ENCODE measurements around the gene IKBIP.
A peak's percentile ranks its signal among the peaks of the same experiment; 100 is the strongest.
"Not testable (repeated sequence)": the region's sequence is repeated elsewhere in the genome, so short reads cannot be mapped to it uniquely, and the experiment has no call there.

Gene IKBIP, protein sequence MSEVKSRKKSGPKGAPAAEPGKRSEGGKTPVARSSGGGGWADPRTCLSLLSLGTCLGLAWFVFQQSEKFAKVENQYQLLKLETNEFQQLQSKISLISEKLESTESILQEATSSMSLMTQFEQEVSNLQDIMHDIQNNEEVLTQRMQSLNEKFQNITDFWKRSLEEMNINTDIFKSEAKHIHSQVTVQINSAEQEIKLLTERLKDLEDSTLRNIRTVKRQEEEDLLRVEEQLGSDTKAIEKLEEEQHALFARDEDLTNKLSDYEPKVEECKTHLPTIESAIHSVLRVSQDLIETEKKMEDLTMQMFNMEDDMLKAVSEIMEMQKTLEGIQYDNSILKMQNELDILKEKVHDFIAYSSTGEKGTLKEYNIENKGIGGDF

GRCh38 chr12:98644712-98645571 lies at the start of gene IKBIP, which contains the start of gene APAF1:
Gene IKBIP, minus strand, starts transcription at chr12:98644788. Its CDS starts 87 bp downstream, at chr12:98644701.
Gene APAF1, plus strand, starts transcription at chr12:98645290. Its CDS starts 3,070 bp downstream, at chr12:98648360.
- FAIRE-seq: no peak

DNA sequence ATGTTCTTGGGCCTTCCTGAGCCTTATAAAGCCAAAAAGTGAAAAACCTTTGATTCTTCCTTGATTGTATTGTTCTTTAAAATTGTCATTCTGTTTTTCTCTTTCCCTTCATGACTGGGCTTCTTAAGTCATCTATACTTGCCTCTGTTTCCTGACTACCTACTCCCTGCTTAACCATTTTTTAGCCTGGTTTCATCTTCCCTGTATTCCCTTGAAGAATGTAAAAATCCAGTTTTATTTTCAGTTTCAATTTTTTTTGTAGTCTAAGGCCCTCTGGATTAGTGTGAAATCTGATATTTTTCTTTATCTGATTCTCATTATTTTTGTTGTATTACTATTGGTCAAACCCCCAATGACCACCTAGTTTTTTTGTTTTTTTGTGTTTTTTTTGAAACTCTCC lies 46.8 kb upstream of the IKBIP start:
- FAIRE-seq: no peak

- no peak for FAIRE-seq
Observed at GRCh38 chr12:98686603-98687002, 42.0 kb upstream of the IKBIP start.

DNA sequence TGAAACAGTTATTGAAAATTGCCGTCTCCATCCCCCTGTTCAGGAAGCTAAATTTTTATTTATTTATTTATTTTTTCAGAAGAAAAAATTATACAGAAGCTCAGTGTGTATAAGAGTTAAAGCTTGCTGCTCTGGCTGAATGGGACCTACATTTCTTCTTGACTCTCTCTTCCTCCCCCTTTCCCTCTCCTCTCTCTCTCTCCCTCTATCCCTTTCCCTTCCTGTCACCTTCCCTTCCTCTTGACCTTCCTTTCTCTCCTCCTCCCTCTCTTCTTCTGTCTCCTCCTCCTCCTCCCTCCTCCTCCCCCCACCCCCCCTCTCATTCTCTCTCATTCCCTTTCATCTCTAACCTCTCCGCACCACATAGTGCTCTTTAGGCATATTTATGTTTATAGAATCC lies 39.6 kb upstream of the IKBIP start:
- FAIRE-seq: no peak

GRCh38 chr12:98679611-98680005 lies 35.0 kb upstream of the IKBIP start:
- no peak for FAIRE-seq

GRCh38 chr12:98678946-98679610 lies 34.5 kb upstream of the IKBIP start:
- FAIRE-seq: no peak

- FAIRE-seq: no peak
Observed at GRCh38 chr12:98678236-98678945, 33.8 kb upstream of the IKBIP start.

GRCh38 chr12:98674841-98675240 lies 30.3 kb upstream of the IKBIP start:
- FAIRE-seq: no peak

GRCh38 chr12:98671459-98671858 lies 26.9 kb upstream of the IKBIP start:
- no peak for FAIRE-seq

DNA sequence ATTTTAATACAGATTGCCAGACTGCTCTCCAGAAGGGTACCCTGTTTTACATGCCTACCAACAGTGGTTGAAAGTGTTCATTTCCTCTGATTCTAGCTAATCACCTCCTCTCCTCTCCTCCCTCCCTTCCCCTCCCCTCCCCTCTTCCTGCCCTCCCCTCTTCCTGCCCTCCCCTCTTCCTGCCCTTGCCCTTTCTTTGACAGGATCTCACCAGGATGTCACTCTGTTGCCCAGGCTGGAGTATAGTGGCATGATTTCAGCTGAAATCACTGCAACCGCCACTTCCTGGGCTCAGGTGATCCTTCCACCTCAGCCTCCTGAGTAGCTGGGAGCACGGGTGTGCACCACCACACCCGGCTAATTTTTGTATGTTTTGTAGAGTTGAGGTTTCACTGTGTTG lies 25.2 kb upstream of the IKBIP start:
- no peak for FAIRE-seq

DNA sequence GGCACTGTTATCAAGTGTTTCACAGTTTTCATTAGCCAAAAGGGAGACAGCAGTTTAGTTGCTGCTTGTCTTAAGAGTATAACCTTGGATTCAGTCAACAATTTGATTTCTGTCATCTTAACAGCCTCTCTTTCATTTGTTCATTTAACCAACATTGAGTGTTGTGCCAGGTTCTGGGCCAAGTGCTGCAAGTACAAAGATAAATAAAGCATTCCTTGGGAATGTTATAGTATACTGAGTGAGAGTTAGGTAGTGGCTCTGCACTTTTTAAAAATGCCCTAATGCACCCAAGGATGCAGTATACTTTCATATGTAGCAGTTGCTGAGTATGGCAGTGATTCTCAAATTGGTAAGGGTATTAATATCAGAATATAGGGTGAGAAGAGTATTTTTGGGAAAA lies 15.9 kb upstream of the IKBIP start:
- FAIRE-seq: no peak

DNA sequence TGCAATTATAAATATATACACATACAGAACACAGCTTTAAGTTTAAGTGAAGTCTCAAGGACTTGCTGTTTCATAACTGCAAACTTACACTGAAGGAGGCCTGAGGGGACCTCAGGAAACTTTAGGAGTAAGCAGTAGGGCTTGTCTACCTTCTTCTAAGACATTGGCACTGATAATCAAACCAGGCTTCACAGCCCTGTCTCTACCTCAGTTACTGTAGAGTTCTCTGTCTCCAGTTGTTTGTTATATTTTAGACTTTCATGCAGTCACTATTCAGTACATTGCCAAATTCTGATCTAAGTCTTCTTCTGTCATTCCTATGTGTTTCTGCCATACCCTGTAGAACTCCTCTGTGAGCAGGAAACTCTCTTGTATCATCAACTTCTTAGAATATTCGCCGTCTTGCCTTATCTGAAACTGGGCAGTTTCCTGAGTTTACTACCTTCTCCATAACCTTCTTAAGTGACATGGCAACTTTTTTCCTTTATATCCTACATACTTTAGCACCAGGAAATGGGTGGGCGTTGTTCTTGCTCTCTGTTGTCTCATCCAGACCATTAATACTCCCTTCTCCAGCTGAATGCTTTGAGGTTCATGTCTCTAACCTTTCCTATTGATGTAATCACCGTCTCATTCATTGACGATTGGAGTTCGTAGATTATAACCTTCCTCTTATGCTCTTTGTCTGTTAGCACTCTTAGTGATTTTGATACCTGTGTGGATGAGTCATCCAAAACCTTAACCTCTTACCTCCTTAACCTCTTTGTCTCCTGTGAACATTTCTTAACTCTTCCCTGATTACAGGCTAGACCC lies 11.9 kb upstream of the IKBIP start:
- no peak for FAIRE-seq

DNA sequence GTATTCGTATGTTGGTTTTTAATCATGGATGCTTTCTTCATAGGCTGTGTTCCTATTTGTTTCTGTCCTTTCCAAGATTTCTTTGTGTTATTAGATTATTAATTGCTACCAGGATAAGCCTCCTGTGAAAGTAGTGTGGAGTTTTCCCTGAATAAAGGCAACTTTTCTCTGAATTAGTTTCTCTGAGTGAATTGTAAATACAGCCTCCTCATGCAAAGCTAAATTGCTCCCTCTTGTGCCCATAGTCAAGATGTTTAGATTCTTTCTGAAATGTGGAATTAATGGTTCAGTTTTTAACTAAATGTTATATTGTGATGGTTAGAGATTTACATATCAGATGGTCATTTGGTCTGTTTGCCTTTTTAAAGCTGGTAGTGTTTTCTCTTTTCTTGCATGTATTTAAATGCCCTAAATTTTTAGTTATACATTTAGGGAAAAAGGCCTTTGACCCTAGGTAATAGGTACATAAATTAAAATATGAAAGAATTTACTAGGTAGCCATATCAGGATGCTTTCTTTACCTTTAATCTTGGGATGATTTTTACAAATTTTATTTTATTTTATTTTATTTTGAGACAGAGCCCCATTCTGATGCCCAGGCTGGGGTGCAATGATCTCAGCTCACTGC lies 9.4 kb upstream of the IKBIP start:
- peak; percentile 85 for FAIRE-seq

GRCh38 chr12:98651328-98651727 lies 6.7 kb upstream of the IKBIP start:
- FAIRE-seq: no peak

DNA sequence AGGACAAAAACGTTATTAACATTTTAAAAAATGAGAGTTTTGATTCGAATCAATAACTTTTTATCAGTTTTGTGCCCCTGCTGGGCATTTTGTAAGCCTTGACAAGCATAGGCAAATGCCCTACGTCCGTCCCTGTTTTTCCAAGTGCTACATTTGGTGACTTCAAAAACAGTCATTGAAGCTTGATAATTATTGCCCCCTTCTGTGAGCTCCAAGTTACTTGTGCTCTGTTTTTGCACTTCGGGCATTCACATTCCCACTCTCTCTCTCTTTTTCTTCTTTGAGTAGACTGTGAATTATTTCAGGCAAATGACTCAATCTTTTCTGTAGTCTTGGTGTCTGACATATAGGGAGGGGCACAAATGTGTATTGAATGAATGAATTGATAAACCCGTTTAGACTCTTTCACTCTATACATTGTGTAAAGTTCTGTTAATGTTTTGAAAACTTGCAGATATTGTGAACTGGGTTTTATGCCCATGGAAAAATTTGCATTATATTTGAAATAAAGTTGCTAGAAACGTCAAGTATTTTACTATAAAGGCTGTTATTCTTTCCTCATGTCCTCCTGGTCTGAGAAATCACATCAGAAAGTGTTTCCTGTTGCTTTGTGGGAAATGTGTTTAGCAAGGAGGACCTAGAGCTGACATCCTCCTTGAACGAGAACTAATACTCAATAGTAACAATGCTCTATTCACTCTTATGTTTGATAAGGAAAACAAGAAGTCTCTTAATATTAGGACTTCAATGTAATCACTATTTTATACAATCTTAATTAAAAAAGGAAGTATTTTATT lies 1.9 kb upstream of the IKBIP start:
- FAIRE-seq: no peak

DNA sequence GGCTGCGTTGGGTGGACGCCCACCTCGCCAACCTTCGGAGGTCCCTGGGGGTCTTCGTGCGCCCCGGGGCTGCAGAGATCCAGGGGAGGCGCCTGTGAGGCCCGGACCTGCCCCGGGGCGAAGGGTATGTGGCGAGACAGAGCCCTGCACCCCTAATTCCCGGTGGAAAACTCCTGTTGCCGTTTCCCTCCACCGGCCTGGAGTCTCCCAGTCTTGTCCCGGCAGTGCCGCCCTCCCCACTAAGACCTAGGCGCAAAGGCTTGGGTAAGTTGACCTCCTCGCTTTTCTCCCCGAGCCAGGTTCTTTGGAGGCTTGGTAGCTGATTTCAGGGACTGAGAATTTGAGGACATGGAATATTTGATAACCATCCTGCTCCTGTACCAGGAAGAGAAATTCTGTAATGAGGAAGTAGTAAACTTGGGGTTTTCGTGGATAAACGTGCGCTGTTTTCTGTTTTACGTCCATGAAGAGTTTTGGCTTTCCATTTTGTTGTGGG lies 1.0 kb upstream of the IKBIP start:
- no peak for FAIRE-seq

DNA sequence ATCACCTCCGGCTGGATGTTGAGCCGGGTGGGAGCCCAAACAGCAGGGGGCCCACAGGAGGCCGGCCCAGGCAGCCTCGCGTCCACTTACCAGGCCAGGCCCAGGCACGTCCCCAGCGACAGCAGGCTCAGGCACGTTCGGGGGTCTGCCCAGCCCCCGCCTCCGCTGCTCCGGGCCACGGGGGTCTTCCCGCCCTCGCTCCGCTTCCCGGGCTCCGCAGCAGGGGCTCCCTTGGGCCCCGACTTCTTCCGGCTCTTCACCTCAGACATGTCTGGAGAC lies 216 bp downstream of the IKBIP start:
- FAIRE-seq: no peak

DNA sequence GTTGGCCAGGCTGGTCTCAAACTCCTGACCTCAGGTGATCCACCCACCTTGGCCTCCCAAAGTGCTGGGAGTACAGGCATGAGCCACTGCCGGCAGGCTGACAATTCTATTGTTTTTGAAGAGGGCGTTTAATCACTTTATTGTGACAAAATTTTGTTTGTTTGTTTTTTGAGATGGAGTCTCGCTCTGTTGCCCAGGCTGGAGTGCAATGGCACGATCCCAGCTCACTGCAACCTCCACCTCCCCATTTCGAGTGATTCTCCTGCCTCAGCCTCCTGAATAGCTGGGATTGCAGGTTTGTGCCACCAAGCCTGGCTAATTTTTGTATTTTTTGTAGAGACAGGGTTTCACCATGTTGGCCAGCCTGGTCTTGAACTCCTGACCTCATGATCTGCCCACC lies 1.8 kb downstream of the IKBIP start:
- not testable (repeated sequence) for FAIRE-seq

DNA sequence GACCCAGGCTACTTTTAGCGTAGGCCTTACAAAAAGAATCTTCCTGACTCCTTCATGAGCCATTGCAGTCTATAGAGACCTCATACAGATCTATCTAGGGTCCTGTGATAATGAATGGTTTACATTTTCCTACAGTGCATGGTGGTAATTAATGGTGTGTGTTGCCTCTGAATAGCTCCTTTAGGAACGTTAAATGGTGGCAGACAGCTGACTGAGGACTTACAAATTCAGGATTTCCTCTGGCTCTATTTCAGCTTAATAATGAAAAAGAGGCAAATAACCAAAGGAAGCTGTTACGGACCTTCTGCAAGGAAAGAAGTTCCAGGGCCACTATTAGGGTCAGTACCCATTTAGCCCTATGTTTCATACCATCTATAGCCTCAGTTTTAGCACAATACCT lies 5.1 kb downstream of the IKBIP start:
- no peak for FAIRE-seq

- no peak for FAIRE-seq
Observed at GRCh38 chr12:98638009-98638408, 6.6 kb downstream of the IKBIP start.

DNA sequence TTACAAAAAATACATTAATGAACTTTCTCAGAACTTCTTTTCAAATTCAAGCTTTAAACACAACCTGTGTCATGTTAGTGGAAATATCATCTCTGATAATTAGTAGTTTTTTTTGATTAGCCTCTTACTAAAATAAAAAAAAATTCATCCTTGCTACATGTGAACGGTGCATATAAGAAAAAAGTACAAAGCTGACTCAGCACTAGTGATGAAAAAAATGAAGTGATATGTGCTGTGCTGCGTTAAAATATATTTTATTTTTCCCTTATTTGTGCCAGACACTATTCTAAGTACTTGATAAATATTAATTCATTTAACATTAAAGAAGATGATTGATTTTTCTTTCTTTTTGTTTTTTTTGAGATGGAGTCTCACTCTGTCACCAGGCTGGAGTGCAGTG lies 7.5 kb downstream of the IKBIP start:
- FAIRE-seq: no peak

All from endometrium (tissue), 2 donors.